H1 (cell line): Measurements from ENCODE around the gene ZNF486. TPM values are rescaled to one million over a fixed set of nuclear protein-coding genes. Genes with fewer than 3 reads are reported as not detected.

Experiments
- CTCF ChIA-PET: fragments of 300-600 bp; sonication (Branson Sonifier 250); formaldehyde crosslinking; loops from one replicate; lab custom pipeline; 2021; ENCODE audit not compliant: partially characterized antibody; lab: Charles Lee
- POLR2A ChIA-PET: fragments of 300-600 bp; sonication (Branson Sonifier 250); formaldehyde crosslinking; loops from one replicate; lab custom pipeline; 2021; ENCODE audit warnings: inconsistent platforms; ENCODE audit not compliant: partially characterized antibody; lab: Charles Lee
- DNase-seq, 2 experiments: peaks; one replicate each; pipeline versions ENCODE4 v3.0.0 to v3.0.0-alpha.2; 2010 to 2022; ENCODE audit warnings: low spot score in 2 of 2, low read depth in 1 of 2, mixed read lengths in 1 of 2
- FAIRE-seq: peaks from 2 replicates; lab custom pipeline; 2011; peaks lifted over from hg19 to GRCh38; lab: Jason Lieb, UNC
- H2AFZ ChIP-seq: 2 replicates; pipeline ENCODE4 v1.8.1; 2012; ENCODE audit warnings: low read length, inconsistent platforms
- H2AK5ac ChIP-seq: 2 replicates; pipeline ENCODE4 v1.6.1; 2013; ENCODE audit warnings: low read depth, low read length
- H2BK120ac ChIP-seq: replicated peaks from 2 replicates; pipeline ENCODE3; 2013; ENCODE audit warnings: low read depth, low read length, inconsistent platforms
- H2BK12ac ChIP-seq: 2 replicates; pipeline ENCODE4 v1.6.1; 2013; ENCODE audit warnings: low read depth, low read length
- H2BK15ac ChIP-seq: 2 replicates; pipeline ENCODE4 v1.6.1; 2013; ENCODE audit warnings: low read length
- H2BK20ac ChIP-seq: 2 replicates; pipeline ENCODE4 v1.6.1; 2013; ENCODE audit warnings: low read length
- H2BK5ac ChIP-seq: 2 replicates; pipeline ENCODE4 v1.6.1; 2013; ENCODE audit warnings: low read depth, low read length
- H3K14ac ChIP-seq: 2 replicates; pipeline ENCODE4 v1.6.1; 2013; ENCODE audit warnings: inconsistent platforms; ENCODE audit not compliant: insufficient read length
- H3K18ac ChIP-seq: 2 replicates; pipeline ENCODE4 v1.6.1; 2013; ENCODE audit warnings: low read length; ENCODE audit errors: extremely low read depth
- H3K23ac ChIP-seq: 2 replicates; pipeline ENCODE4 v1.6.1; 2013; ENCODE audit warnings: inconsistent platforms; ENCODE audit not compliant: insufficient read length
- H3K23me2 ChIP-seq: 2 replicates; pipeline ENCODE4 v1.6.1; 2013; ENCODE audit warnings: low read depth, low read length
- H3K27ac ChIP-seq: 2 replicates; pipeline ENCODE4 v1.6.1; 2011; ENCODE audit warnings: low read depth, low read length, inconsistent platforms
- H3K27me3 ChIP-seq, 4 experiments: replicated peaks in 1 of 4; 1 replicate in 1 of 4; 2 replicates in 3 of 4; pipeline versions ENCODE4 v1.6.1 to v1.8.1; 2011 to 2013; ENCODE audit warnings: low read length in 3 of 4, mild to moderate bottlenecking in 3 of 4, inconsistent platforms in 2 of 4, mixed read lengths in 2 of 4, moderate library complexity in 1 of 4; ENCODE audit not compliant: control insufficient read depth in 3 of 4, insufficient read depth in 3 of 4; ENCODE audit errors: extremely low read depth in 1 of 4
- H3K36me3 ChIP-seq, 4 experiments: 2 replicates each; pipeline versions ENCODE4 v1.6.1 to v1.8.1; 2011 to 2013; ENCODE audit warnings: mild to moderate bottlenecking in 4 of 4, low read length in 3 of 4, moderate library complexity in 2 of 4, control low read depth in 1 of 4, inconsistent platforms in 1 of 4; ENCODE audit not compliant: insufficient read depth in 4 of 4, control insufficient read depth in 2 of 4
- H3K4ac ChIP-seq: replicated peaks from 2 replicates; pipeline ENCODE3; 2013; ENCODE audit warnings: low read length, low read depth, mixed read lengths, inconsistent platforms; ENCODE audit not compliant: insufficient read length
- H3K4me1 ChIP-seq, 4 experiments: replicated peaks in 1 of 4; 1 replicate in 1 of 4; 2 replicates in 3 of 4; pipeline versions ENCODE4 v1.6.1 to v1.8.1; 2011 to 2013; ENCODE audit warnings: low read length in 3 of 4, inconsistent platforms in 2 of 4, mixed read lengths in 1 of 4; ENCODE audit not compliant: insufficient read depth in 4 of 4, control insufficient read depth in 3 of 4
- H3K4me2 ChIP-seq, 2 experiments: 2 replicates each; pipeline versions ENCODE4 v1.6.1 to v1.8.1; 2011 to 2013; ENCODE audit warnings: low read depth in 2 of 2, low read length in 2 of 2, control low read depth in 1 of 2, inconsistent platforms in 1 of 2, mild to moderate bottlenecking in 1 of 2; ENCODE audit not compliant: insufficient read depth in 1 of 2
- H3K4me3 ChIP-seq, 4 experiments: fragments of 200-600, 300-600 bp in 1 of 4; sonication (generic), shearing (Covaris generic), sonication (Bioruptor Twin) in 1 of 4; 2 replicates each; pipeline versions ENCODE4 v1.5.1 to v1.8.1; 2011 to 2016; ENCODE audit warnings: low read length in 4 of 4, low read depth in 3 of 4, control low read depth in 2 of 4, inconsistent platforms in 2 of 4, mild to moderate bottlenecking in 2 of 4, mixed read lengths in 1 of 4, moderate library complexity in 1 of 4; ENCODE audit not compliant: insufficient read depth in 2 of 4; ENCODE audit errors: extremely low read depth in 1 of 4
- H3K56ac ChIP-seq: replicated peaks from 2 replicates; pipeline ENCODE3; 2013; ENCODE audit warnings: low read depth, mild to moderate bottlenecking, mixed read lengths, low read length, inconsistent platforms; ENCODE audit not compliant: insufficient read length
- H3K79me1 ChIP-seq: 2 replicates; pipeline ENCODE4 v1.6.1; 2013; ENCODE audit warnings: low read depth, low read length, control low read depth
- H3K79me2 ChIP-seq, 2 experiments: 2 replicates each; pipeline versions ENCODE4 v1.6.1 to v1.8.1; 2012 to 2013; ENCODE audit warnings: low read length in 2 of 2, mild to moderate bottlenecking in 2 of 2, inconsistent platforms in 1 of 2; ENCODE audit not compliant: insufficient read depth in 2 of 2, control insufficient read depth in 1 of 2
- H3K9ac ChIP-seq, 4 experiments: replicated peaks in 1 of 4; 1 replicate in 1 of 4; 2 replicates in 3 of 4; pipeline versions ENCODE4 v1.6.1 to v1.8.1; 2011 to 2013; ENCODE audit warnings: low read depth in 3 of 4, low read length in 3 of 4, control low read depth in 2 of 4, mild to moderate bottlenecking in 2 of 4, moderate library complexity in 2 of 4, inconsistent platforms in 1 of 4; ENCODE audit errors: extremely low read depth in 1 of 4
- H3K9me3 ChIP-seq, 2 experiments: 2 replicates each; pipeline versions ENCODE4 v1.6.1 to v1.8.1; 2012 to 2013; ENCODE audit warnings: mild to moderate bottlenecking in 2 of 2, moderate library complexity in 2 of 2, control low read depth in 1 of 2, inconsistent platforms in 1 of 2, low read depth in 1 of 2, low read length in 1 of 2, mixed read lengths in 1 of 2; ENCODE audit not compliant: insufficient read depth in 2 of 2
- H4K20me1 ChIP-seq, 2 experiments: replicated peaks in 1 of 2; 2 replicates each; pipeline versions ENCODE3 to v1.8.1; 2011 to 2013; ENCODE audit warnings: inconsistent platforms in 2 of 2, low read length in 2 of 2, mild to moderate bottlenecking in 1 of 2; ENCODE audit not compliant: insufficient read depth in 2 of 2, control insufficient read depth in 1 of 2
- H4K5ac ChIP-seq: 2 replicates; pipeline ENCODE4 v1.6.1; 2013; ENCODE audit warnings: low read length, low read depth, mixed read lengths, inconsistent platforms; ENCODE audit not compliant: insufficient read length
- H4K8ac ChIP-seq: 2 replicates; pipeline ENCODE4 v1.8.0; 2013; ENCODE audit warnings: mild to moderate bottlenecking, moderate library complexity, low read length, inconsistent platforms; ENCODE audit not compliant: insufficient read depth; ENCODE audit errors: extremely low read depth
- H4K91ac ChIP-seq: replicated peaks from 2 replicates; pipeline ENCODE3; 2013; ENCODE audit warnings: low read length, mixed read lengths, inconsistent platforms; ENCODE audit not compliant: insufficient read length
- BACH1 ChIP-seq: IDR thresholded peaks from 2 replicates; pipeline ENCODE4 v1.6.1; 2012; ENCODE audit warnings: low read length, improper control_type of control experiment
- CBX5 ChIP-seq: fragments of 300-800, 300-1000 bp; sonication (generic); IDR thresholded peaks from 2 replicates; pipeline ENCODE4 v1.7.1; 2016; ENCODE audit warnings: antibody characterized with exemption, low read length, low read depth
- JUND ChIP-seq: IDR thresholded peaks from 2 replicates; pipeline ENCODE4 v1.6.1; 2011; ENCODE audit warnings: mild to moderate bottlenecking, improper control_type of control experiment, low read length
- NANOG ChIP-seq: IDR thresholded peaks from 2 replicates; pipeline ENCODE4 v1.6.1; 2011; ENCODE audit warnings: low read length, low read depth, mild to moderate bottlenecking, inconsistent platforms; ENCODE audit not compliant: insufficient read depth, poor library complexity, severe bottlenecking
- POLR2A ChIP-seq, 2 experiments: IDR thresholded peaks; 1 replicate in 1 of 2; 2 replicates in 1 of 2; pipeline ENCODE4 v1.6.1; 2011; ENCODE audit warnings: low read depth in 2 of 2, low read length in 2 of 2, mild to moderate bottlenecking in 2 of 2; ENCODE audit errors: control extremely low read depth in 1 of 2
- RXRA ChIP-seq: IDR thresholded peaks from 2 replicates; pipeline ENCODE4 v1.6.1; 2011; ENCODE audit warnings: low read depth, mild to moderate bottlenecking, low read length, moderate library complexity; ENCODE audit not compliant: insufficient read depth
- SP1 ChIP-seq: IDR thresholded peaks from 2 replicates; pipeline ENCODE4 v1.6.1; 2011; ENCODE audit warnings: low read depth, low read length
- TAF1 ChIP-seq: IDR thresholded peaks from 2 replicates; pipeline ENCODE4 v1.6.1; 2011; ENCODE audit warnings: mild to moderate bottlenecking, low read depth, low read length
- ZNF274 ChIP-seq: IDR thresholded peaks from 2 replicates; pipeline ENCODE4 v1.7.0; 2012; ENCODE audit warnings: low read length, borderline replicate concordance; ENCODE audit errors: extremely low read depth
- WGBS, 2 experiments: shearing (Covaris generic) in 1 of 2; methylation state at CpG; one replicate each; pipeline versions ENCODE4 v1.1.6 to v1.1.7; 2013 to 2015; ENCODE audit warnings: low lambda C conversion rate in 2 of 2, mixed read lengths in 2 of 2, inconsistent platforms in 1 of 2, low coverage in 1 of 2, missing lambda C conversion rate in 1 of 2; ENCODE audit not compliant: insufficient replicate concordance in 2 of 2, insufficient coverage in 1 of 2, insufficient read length in 1 of 2; ENCODE audit errors: extremely low coverage in 1 of 2, missing lambda C conversion rate in 1 of 2; 5-methylcytosine and 5-hydroxymethylcytosine counted together
- polyA plus RNA-seq, 7 experiments: library from polyadenylated mRNA; depleted of rRNA in 3 of 7; stranded (reverse) in 5 of 7; unstranded in 2 of 7; fragments of >200 nt in 5 of 7; fragments of 200-250 nt in 2 of 7; gene quantifications; 1 replicate in 5 of 7; 2 replicates in 1 of 7; 4 replicates in 1 of 7; pipeline versions ENCODE4 v1.2.1 to v1.2.3, GENCODE V29; 2011 to 2013; ENCODE audit warnings: missing spikeins in 2 of 7, mixed read lengths in 2 of 7
- total RNA-seq: library from RNA; stranded (reverse); fragmentation: NEBNext Ultra II Directional; extraction: Animal tissue kit (Norgen Biotek cat#: 25700); gene quantifications from 2 replicates; pipeline ENCODE4 v1.2.1, GENCODE V29; 2021
- TF ChIP-seq, protein P1 (sequence below): IDR thresholded peaks from 2 replicates; pipeline ENCODE4 v1.6.1; 2011; ENCODE audit warnings: low read depth, mild to moderate bottlenecking, low read length; ENCODE audit not compliant: insufficient read depth

ZNF486 gene
- total and polyA plus RNA-seq, 2 of the 8 experiments (the other 6 are each of a cell fraction or from before 2014, with no cell fraction given) = 10.7 to 23.4 TPM

DNA sequence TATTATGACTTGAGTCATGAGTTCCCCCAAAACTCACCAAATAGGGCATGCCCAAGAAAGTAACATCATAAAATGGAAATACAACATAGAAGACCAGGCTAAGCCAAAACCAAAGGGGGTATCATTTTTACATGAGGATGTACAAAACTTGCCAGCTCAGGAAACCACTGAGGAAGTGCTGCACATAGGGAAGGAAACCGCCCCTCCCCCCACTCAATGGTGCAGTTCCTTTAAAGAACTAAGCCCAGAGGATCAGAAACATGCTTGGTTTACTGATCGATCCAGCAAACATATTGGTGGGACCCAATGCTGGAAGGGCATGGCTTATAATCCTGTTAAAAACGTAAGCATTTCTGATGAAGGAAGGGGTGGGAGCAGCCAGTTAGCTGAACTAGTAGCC lies 4.2 kb upstream of the ZNF486 start:
- H2BK5ac ChIP-seq = no peak overlapping the region
- no peaks in the 10 kb centered on the region for H3K36me3 ChIP-seq
- no peaks in the 10 kb centered on the region for H3K79me1 ChIP-seq
- no peak overlapping the region for H3K9ac ChIP-seq
- CTCF ChIA-PET = no interaction called here
- no peak overlapping the region for H3K4ac ChIP-seq
- no peak overlapping the region for H2BK12ac ChIP-seq
- H4K5ac ChIP-seq = no peak overlapping the region
- H2BK20ac ChIP-seq = no peak overlapping the region
- FAIRE-seq = no peak
- H3K79me2 ChIP-seq = peaks cover 0 to 4% of the 10 kb centered on the region in 2 experiments; a peak in 2 of 4 replicates
- no peak overlapping the region for H2AFZ ChIP-seq
- H3K14ac ChIP-seq = no peak overlapping the region
- no peak for TF ChIP-seq JUND
- no peak for TF ChIP-seq ZNF274
- TF ChIP-seq RXRA = no peak
- TF ChIP-seq POLR2A (IDR thresholded peaks at IDR 0.05; ENCODE audit: control extremely low read depth in 1 of 2, low read depth in 2 of 2, low read length in 2 of 2) = no peak
- TF ChIP-seq CBX5 = no peak
- TF ChIP-seq BACH1 = no peak
- TF ChIP-seq SP1 = no peak
- TF ChIP-seq NANOG = no peak
- TF ChIP-seq TAF1 = no peak
- TF ChIP-seq, protein P1, sequence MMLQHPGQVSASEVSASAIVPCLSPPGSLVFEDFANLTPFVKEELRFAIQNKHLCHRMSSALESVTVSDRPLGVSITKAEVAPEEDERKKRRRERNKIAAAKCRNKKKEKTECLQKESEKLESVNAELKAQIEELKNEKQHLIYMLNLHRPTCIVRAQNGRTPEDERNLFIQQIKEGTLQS = no peak
- no peaks in the 10 kb centered on the region for H3K9me3 ChIP-seq
- H3K4me3 ChIP-seq = no peak overlapping the region
- H3K23me2 ChIP-seq = no peaks in the 10 kb centered on the region
- H3K23ac ChIP-seq = no peak overlapping the region
- no peaks in the 10 kb centered on the region for H4K20me1 ChIP-seq
- POLR2A ChIA-PET = interaction anchor here (0.9 to 1.6 kb wide), 2 partner anchors 9 to 165 kb away, joined by 3 to 4 read pairs; no protein-coding TSS in a partner anchor
- no peak overlapping the region for H3K56ac ChIP-seq
- H4K8ac ChIP-seq = no peak overlapping the region
- H2BK120ac ChIP-seq = no peak overlapping the region
- no peak overlapping the region for H4K91ac ChIP-seq
- no peak overlapping the region for H3K4me2 ChIP-seq
- no peaks in the 10 kb centered on the region for H3K27me3 ChIP-seq
- no peak overlapping the region for H3K27ac ChIP-seq
- no peak overlapping the region for H3K18ac ChIP-seq
- DNase-seq = no peak
- peaks cover 0 to 5% (median 0%) of the 10 kb centered on the region in 4 experiments; a peak in 1 of 7 replicates for H3K4me1 ChIP-seq
- 87% methylated on average over 3 of the region's 3 CpGs; no CpG with 5 or more reads in 1 of the 2 experiments for WGBS, 2 experiments
- no peak overlapping the region for H2BK15ac ChIP-seq
- no peak overlapping the region for H2AK5ac ChIP-seq
